ENCODE measurements around the gene MAN1A2. TPM values are rescaled to one million over a fixed set of nuclear protein-coding genes. Genes with fewer than 3 reads are reported as not detected.
"Not testable (repeated sequence)": the region's sequence is repeated elsewhere in the genome, so short reads cannot be mapped to it uniquely, and the experiment has no call there.

Gene MAN1A2
- 10 to 100 TPM; 18.0 to 20.2 (median 18.1) TPM for total RNA-seq

DNA sequence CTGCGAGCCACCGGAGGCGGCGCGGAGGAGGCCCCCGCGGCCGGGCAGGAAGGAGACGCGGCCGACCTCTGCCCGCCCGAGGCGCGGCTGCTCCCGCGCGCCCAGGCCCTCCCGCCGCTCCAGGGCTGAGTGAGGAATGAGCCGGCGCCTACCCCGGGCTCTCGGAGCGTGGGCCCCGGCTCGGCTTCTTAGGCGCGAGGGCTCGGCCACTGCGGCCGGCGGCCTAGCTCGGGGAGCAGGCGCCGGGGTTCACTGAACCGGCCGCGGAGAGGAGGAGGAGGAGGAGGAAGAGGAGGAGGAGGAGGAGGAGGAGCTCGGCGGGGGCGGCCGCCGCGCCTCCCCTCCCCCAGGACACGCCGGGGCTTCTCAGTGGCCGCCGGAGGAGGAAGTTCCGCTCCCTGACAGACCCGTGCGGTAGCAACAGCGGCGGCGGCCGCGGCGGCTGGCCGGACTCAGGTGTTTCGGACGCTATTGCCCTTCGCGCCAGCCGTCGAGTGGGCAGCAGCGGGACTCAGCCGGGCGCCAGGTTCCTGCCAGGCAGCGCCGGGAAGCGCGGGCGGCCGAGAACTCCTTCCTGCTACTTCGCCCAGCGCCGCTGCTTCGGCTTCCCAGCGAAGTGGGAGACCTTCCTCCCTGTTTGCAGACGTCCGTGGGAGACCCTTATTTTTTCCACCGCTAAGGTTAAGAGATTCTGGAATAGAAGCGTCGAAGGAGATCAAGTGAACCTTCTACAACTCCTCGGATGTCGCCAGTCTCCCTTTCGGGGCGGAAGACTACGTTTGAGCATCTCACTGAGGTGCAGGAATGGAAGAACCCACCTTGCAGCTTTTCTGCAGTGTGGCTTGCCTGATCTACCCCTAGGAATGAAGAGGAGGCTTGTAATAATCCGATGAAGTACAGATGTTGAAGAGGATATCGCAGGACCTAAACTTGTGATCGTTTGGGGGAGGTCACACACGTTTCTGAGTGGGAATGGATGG, at the start of gene MAN1A2:
MAN1A2 (plus strand) TSS at position 404 of the 980 bp plus-strand sequence. CDS start 735 bp downstream, outside the sequence.
- Mint-ChIP-seq H3K36me3 (ENCODE audit: insufficient read depth) (no peaks in the 10 kb centered on the region), H3K9me3 (no peaks in the 10 kb centered on the region), H3K4me1 (ENCODE audit: low read depth) (peaks cover 67% of the 10 kb centered on the region), H3K4me3 (peak within 1 kb of the TSS; percentile 95), H3K27me3 (ENCODE audit: low read depth) (no peaks in the 10 kb centered on the region)
- ATAC-seq, result peak; percentile 70 to 73
- DNase-seq, result peak; percentile 69

DNA sequence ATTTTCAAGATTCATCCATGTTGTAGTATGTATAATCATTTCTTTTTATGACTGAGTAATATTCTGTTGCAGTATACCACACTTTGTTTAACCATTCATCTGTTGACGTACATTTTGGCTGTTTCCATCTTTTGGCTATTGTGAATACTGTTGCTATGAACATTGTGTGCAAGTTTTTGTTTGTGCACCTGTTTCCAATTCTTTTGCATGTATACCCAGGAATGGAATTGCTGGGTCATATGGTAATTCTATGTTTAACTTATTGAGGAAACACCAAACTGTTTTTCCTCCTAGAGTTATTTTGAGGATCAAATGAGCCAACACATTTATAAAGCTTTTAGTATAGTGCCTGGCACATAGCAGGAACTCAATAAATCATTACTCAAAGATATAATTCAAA, 49.2 kb upstream of the MAN1A2 start:
- no peak overlapping the region for H3K4me3 Mint-ChIP-seq
- no peaks in the 10 kb centered on the region for H3K4me1 Mint-ChIP-seq (ENCODE audit: low read depth)

DNA sequence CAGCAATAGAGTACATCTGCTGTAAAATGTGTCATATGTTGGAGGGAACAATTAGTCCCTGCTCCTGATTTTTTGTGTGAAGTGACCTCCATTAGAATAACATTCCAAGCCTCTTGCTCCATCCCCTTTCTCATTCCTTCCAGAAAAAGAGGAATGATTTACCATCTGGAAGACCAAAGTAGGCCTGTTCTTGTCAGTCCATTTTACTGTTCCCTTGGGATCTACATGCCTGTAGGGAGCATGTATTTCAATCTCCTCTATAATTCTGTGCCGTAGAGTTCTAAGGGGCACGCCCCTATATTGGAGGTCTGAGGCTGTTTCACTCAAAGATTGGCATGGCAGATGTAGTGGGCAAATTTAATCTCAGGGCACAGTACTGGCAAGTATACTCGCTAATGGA, 48.8 kb upstream of the MAN1A2 start:
- Mint-ChIP-seq H3K9me3 (no peaks in the 10 kb centered on the region), H3K4me3 (no peak overlapping the region), H3K27me3 (ENCODE audit: low read depth) (peaks cover 18% of the 10 kb centered on the region), H3K36me3 (ENCODE audit: insufficient read depth) (no peaks in the 10 kb centered on the region), H3K4me1 (ENCODE audit: low read depth) (no peaks in the 10 kb centered on the region)
- ATAC-seq, result no peak
- DNase-seq, result no peak

More for the DNA sequence above, 49.2 kb upstream of the MAN1A2 start:
- DNase-seq (no peak), ATAC-seq (no peak)
- no peaks in the 10 kb centered on the region for H3K36me3 Mint-ChIP-seq (ENCODE audit: insufficient read depth)
- peaks cover 14% of the 10 kb centered on the region for H3K27me3 Mint-ChIP-seq (ENCODE audit: low read depth)
- H3K9me3 Mint-ChIP-seq, result no peaks in the 10 kb centered on the region

DNA sequence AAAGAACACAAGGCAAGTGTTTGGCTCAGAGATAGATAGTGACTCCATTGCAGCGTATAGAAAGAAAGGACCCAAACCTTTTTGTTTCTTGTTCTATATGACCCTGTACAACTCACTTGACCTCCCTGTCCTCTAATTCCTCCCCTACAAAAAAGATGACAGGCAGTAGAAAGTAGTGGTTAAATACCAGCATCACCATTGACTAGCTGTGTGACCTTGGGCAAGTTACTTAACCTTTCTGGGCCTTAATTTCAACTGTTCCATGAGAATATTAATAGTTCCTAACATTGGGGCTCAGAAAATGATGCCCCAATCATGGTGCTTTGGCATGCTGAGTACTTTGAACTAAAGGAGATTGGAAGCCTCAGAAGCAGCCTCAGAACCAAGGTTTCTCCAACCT, 46.7 kb upstream of the MAN1A2 start:
- no peak for ATAC-seq
- H3K27me3 Mint-ChIP-seq (ENCODE audit: low read depth), result peaks cover 18% of the 10 kb centered on the region
- no peak overlapping the region for H3K4me3 Mint-ChIP-seq
- no peaks in the 10 kb centered on the region for H3K9me3 Mint-ChIP-seq
- H3K36me3 Mint-ChIP-seq (ENCODE audit: insufficient read depth), result no peaks in the 10 kb centered on the region
- no peak for DNase-seq
- H3K4me1 Mint-ChIP-seq (ENCODE audit: low read depth), result no peaks in the 10 kb centered on the region

DNA sequence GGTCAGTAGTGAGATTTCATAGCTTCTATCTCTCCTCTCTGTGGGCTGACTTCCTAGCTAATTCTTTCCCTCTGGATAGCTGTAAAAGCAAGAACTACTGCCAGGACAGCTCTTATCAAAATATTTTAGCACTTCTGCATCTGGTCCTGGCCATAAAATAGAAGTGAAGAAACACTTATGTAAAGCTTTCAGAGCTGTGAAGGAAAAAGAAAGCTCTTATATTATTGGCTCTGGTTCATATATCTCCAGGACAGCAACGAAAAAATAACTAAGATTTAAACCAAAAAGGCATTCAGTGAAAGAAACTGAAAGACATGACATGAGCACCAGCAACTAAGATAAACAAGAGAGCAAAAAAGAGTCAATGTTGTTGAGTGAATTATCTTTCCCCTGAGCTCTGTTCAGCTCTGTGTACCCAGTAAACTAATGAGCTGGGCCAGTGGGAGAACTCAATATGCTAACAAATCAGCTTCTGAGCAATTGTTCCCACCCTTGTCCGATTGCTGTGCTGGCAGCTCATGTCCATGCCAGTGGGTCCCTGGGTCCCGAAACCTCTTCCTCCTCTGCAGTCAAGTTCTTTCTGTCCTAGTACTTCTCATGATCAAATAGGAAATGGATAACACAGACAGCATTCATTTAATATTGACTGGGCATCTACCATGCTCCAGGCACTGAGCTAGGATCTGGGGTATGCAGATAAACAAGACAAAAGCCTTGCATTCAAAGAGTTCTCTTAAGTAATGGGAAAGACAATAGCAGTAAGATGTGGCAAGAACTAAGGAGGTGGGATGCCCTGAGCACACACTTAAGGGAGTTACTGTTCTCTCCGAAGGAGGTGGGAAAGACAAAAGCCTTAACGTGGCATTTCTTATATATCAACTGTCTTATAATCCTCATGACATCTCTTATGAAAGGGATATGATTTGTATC, 45.3 kb upstream of the MAN1A2 start:
- Mint-ChIP-seq H3K4me3 (no peak overlapping the region), H3K27me3 (ENCODE audit: low read depth) (peaks cover 18% of the 10 kb centered on the region), H3K9me3 (no peaks in the 10 kb centered on the region), H3K36me3 (ENCODE audit: insufficient read depth) (no peaks in the 10 kb centered on the region), H3K4me1 (ENCODE audit: low read depth) (no peaks in the 10 kb centered on the region)
- ATAC-seq (no peak), DNase-seq (no peak)

DNA sequence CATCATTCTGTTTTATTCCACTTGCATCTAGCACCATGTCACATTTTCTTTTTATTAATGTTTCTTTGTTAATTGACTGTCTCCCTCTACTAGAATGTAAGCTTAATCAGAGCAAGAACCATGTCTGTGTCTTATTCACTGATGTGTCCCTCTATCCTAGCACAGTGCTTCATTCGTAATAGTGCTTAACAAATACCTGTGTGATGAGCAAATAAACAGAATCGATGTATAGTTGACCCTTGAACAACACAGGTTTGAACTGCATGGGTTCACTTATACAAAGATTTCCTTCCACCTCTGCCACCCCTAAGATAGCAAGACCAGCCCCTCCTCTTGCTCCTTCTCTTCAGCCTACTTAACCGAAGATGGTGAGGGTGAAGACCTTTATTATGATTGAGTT, 42.9 kb upstream of the MAN1A2 start:
- Mint-ChIP-seq H3K27me3 (ENCODE audit: low read depth) (peaks cover 18% of the 10 kb centered on the region), H3K9me3 (no peaks in the 10 kb centered on the region), H3K4me3 (no peak overlapping the region), H3K36me3 (ENCODE audit: insufficient read depth) (no peaks in the 10 kb centered on the region), H3K4me1 (ENCODE audit: low read depth) (no peaks in the 10 kb centered on the region)
- no peak for ATAC-seq
- DNase-seq, result no peak

DNA sequence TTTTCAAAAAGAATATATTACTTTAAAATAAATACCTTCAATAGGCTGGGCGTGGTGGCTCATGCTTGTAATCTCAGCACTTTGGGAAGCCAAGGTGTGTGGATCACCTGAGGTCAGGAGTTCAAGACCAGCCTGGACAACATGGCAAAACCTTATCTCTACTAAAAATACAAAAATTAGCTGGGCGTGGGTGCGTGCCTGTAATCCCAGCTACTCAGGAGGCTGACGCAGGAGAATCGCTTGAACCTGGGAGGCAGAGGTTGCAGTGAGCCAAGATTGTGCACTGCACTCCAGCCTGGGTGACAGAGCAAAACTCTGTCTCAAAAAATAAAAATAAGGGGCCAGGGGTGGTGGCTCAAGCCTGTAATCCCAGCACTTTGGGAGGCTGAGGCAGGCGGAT, 41.2 kb upstream of the MAN1A2 start:
- not testable (repeated sequence) for H3K4me1 Mint-ChIP-seq (ENCODE audit: low read depth); ATAC-seq; H3K9me3 Mint-ChIP-seq; H3K36me3 Mint-ChIP-seq (ENCODE audit: insufficient read depth); DNase-seq; H3K4me3 Mint-ChIP-seq
- peaks cover 18% of the 10 kb centered on the region for H3K27me3 Mint-ChIP-seq (ENCODE audit: low read depth)

DNA sequence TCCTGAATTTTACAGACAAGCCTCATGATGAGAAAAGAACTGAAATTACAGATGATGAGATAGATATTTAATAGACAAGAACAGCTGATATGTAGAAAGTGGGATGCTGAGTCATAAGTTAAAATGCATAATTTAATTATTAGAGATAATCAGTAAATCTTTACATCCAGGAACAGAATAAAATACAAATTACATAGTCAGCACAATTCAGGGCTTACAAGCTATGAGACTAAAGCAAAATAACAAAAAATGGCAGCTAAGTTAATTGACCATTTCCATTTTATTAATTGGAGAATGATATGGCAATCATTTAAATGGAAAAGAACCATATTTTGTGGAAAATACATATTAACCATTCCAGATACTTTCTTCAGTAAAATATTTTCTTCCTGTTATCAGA, 40.2 kb upstream of the MAN1A2 start:
- H3K9me3 Mint-ChIP-seq, result no peaks in the 10 kb centered on the region

DNA sequence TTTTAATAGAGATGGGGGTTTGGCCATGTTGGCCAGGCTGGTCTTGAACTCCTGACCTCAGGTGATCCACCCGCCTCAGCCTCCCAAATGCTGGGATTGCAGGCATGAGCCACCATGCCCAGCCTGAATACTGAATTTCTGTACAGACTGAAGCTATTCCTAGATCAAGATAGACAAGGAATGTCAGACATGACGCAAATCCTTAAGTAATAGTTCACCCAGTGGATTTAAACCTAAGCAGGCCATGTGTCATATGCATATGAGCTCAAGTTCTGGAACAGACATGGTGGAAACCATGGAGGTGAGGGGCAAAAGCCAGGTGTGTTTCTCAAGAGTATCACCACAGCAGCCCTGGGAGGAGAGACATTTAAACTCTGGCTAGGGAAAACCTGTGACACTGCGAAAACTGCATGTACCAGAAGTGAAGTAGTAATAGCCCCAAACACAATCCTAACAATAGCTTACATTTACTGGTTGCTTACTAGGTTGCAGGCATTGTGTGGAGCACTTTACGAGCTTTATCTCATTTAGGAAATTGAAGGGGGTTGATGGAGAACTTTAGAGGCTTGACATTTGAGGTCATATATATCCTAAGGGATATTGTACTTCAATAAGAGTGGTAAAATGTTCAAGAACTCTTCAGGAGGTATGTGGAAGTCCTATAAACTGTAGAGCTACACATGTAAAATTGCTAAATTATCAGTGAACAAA, 31.7 kb upstream of the MAN1A2 start:
- ATAC-seq (no peak), DNase-seq (no peak)
- no peaks in the 10 kb centered on the region for H3K36me3 Mint-ChIP-seq (ENCODE audit: insufficient read depth)
- H3K4me3 Mint-ChIP-seq, result no peak overlapping the region
- no peaks in the 10 kb centered on the region for H3K9me3 Mint-ChIP-seq
- H3K4me1 Mint-ChIP-seq (ENCODE audit: low read depth), result peaks cover 8% of the 10 kb centered on the region
- peaks cover 10% of the 10 kb centered on the region for H3K27me3 Mint-ChIP-seq (ENCODE audit: low read depth)

More for the DNA sequence above, 40.2 kb upstream of the MAN1A2 start:
- ATAC-seq (no peak), DNase-seq (no peak)
- Mint-ChIP-seq H3K27me3 (ENCODE audit: low read depth) (peaks cover 16% of the 10 kb centered on the region), H3K4me3 (no peak overlapping the region), H3K4me1 (ENCODE audit: low read depth) (no peaks in the 10 kb centered on the region), H3K36me3 (ENCODE audit: insufficient read depth) (no peaks in the 10 kb centered on the region)

DNA sequence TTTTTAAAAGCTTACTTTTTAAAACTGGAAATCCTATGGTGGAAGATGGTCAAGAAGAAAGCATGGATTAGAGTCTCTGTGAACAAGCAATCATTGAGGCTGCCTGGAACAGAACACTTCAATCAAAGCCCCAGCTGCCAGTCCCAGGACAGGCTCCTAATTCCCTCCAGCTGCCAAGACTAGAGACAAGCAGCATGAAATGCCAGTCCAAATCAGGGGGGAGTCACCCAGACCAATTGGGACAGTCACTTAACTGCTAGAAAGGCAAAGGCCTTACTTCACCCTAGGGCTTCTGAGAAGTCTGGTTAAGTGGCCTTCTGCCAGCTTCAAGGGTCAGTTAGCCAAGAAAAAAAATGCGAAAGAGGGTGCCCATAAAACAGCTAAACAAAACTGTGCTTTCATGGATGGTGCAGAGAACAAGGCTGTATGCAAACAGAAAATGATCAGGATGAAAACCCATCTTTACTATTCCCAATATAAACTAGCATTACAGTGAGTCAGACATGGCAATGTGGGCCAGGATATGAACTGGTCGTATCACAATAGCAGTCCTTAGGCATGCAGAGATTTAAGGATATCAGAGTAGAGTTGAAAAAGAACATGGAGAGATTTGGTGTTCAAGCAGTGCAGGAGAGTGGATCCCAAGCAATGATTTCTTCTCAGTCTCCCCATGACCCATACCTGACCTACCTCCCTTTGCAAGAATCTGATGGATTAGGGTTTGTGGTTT, 31.0 kb upstream of the MAN1A2 start:
- ATAC-seq, result no peak

DNA sequence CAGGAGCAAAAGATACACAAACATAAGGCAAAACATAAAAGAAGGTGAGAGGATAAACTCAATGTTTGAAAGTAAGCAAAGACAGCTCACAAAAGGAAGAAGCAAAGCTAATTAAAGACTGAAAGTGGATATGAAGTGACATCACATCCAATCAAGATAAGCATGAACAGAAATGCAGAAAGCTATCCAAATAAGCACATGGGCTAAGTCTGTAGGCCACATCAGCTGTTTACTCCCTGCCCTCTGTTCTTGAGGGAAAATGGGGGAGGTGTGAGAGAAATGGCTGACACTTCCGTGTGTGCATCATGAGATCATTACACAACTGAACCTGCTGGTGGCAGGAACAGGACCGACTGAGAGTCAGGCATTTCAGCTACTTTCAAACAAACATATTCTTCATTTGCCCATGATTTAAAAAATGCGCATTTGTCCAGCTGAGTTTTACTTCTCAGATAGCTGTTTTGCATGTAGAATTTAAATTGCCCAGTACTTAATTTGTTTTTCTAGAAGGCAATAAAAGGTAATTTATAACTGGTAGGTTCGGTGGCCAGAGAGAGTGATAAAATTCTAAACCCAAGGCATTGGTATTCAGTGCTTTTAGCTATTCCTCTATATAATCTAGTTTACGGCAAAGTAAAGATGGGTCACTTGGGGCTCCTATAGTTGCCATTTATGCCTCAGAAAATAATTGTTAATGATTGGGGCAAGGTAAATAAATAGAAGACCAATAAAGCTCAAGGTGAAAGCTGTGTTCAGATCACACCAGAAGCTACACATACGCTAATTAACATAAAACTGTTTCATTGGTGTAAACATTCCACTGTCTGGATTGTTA, 27.2 kb upstream of the MAN1A2 start:
- peaks cover 26% of the 10 kb centered on the region for H3K4me1 Mint-ChIP-seq (ENCODE audit: low read depth)
- no peak for ATAC-seq
- H3K36me3 Mint-ChIP-seq (ENCODE audit: insufficient read depth), result no peaks in the 10 kb centered on the region
- H3K4me3 Mint-ChIP-seq, result no peak overlapping the region
- H3K27me3 Mint-ChIP-seq (ENCODE audit: low read depth), result peaks cover 4% of the 10 kb centered on the region
- H3K9me3 Mint-ChIP-seq, result no peaks in the 10 kb centered on the region
- DNase-seq, result no peak

More for the DNA sequence above, 31.0 kb upstream of the MAN1A2 start:
- H3K4me1 Mint-ChIP-seq (ENCODE audit: low read depth), result peaks cover 12% of the 10 kb centered on the region
- no peaks in the 10 kb centered on the region for H3K36me3 Mint-ChIP-seq (ENCODE audit: insufficient read depth)
- H3K27me3 Mint-ChIP-seq (ENCODE audit: low read depth), result peaks cover 7% of the 10 kb centered on the region
- no peak overlapping the region for H3K4me3 Mint-ChIP-seq
- no peaks in the 10 kb centered on the region for H3K9me3 Mint-ChIP-seq
- no peak for DNase-seq

DNA sequence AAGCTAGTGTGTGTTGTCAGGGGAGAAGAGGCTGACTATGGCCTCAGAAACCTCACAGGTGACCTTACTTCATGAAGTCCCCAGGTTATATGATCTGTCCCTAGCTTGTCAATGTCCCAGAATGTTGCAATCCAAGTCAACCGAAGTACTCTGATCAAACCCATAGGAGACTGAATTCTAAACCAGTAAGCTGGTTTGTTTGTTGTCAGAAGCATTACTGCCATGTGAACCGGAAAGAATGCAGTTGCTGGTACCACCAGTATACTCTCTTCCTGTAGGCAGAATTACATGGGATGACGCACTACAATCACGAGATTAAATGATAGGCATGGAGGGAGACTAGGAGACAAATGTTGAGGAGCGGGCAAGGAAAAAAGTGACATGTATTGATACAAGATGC, 26.1 kb upstream of the MAN1A2 start:
- H3K27me3 Mint-ChIP-seq (ENCODE audit: low read depth), result peaks cover 2% of the 10 kb centered on the region
- no peak for DNase-seq
- H3K36me3 Mint-ChIP-seq (ENCODE audit: insufficient read depth), result no peaks in the 10 kb centered on the region
- H3K4me3 Mint-ChIP-seq, result no peak overlapping the region
- peaks cover 28% of the 10 kb centered on the region for H3K4me1 Mint-ChIP-seq (ENCODE audit: low read depth)
- H3K9me3 Mint-ChIP-seq, result no peaks in the 10 kb centered on the region
- no peak for ATAC-seq

DNA sequence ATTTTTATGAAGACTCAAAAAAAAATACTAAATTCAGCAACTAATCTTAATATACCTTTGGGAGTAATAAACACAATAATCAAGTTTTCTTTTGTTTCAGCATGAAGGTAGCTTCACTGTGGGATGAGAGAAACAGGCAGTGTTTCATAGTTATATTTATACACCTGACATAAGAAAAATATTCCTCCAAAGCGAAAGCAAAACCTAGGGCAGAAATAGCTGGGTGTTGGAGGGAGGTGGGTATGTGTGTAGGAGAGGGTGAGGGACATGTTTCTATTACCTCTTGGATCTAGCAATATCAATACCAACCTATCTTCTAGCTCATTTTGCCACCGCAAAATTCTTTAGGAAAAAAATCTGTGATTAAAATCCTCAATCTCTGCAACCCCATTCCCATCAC, 24.9 kb upstream of the MAN1A2 start:
- H3K36me3 Mint-ChIP-seq (ENCODE audit: insufficient read depth), result no peaks in the 10 kb centered on the region
- ATAC-seq (no peak), DNase-seq (no peak)
- peaks cover 35% of the 10 kb centered on the region for H3K4me1 Mint-ChIP-seq (ENCODE audit: low read depth)
- no peak overlapping the region for H3K4me3 Mint-ChIP-seq
- H3K27me3 Mint-ChIP-seq (ENCODE audit: low read depth), result peaks cover 2% of the 10 kb centered on the region
- no peaks in the 10 kb centered on the region for H3K9me3 Mint-ChIP-seq
